OCI-LY3 (cell line): Measurements from ENCODE around the gene ANXA3.

ENCODE experiments used
- H2AFZ ChIP-seq: fragments of 200-600, 300-600 bp; shearing (Covaris generic); 2 replicates; pipeline ENCODE4 v1.6.0; 2014; ENCODE audit warnings: antibody characterized with exemption, low read depth, low read length
- H3K27ac ChIP-seq: fragments of 200-600, 300-600 bp; sonication (generic); 2 replicates; pipeline ENCODE4 v1.5.1; 2014; ENCODE audit warnings: mild to moderate bottlenecking, low read length, moderate library complexity, mixed read lengths
- H3K27me3 ChIP-seq: fragments of 200-600, 300-600 bp; sonication (generic); 2 replicates; pipeline ENCODE4 v1.6.1; 2014; ENCODE audit warnings: low read depth, low read length, mixed read lengths
- H3K36me3 ChIP-seq: fragments of 200-600, 300-600 bp; sonication (generic); replicated peaks from 2 replicates; pipeline ENCODE3; 2014; ENCODE audit warnings: low read depth, low read length, mixed read lengths
- H3K4me1 ChIP-seq: fragments of 300-600, 200-600 bp; sonication (generic); 2 replicates; pipeline ENCODE4 v1.6.1; 2014; ENCODE audit warnings: low read length, mixed read lengths
- H3K4me2 ChIP-seq: fragments of 200-600, 300-600 bp; sonication (generic); 2 replicates; pipeline ENCODE4 v1.6.1; 2014; ENCODE audit warnings: low read length, mixed read lengths
- H3K4me3 ChIP-seq: fragments of 300-600, 200-600 bp; sonication (generic); 2 replicates; pipeline ENCODE4 v1.5.1; 2014; ENCODE audit warnings: antibody characterized with exemption, mild to moderate bottlenecking, low read length, moderate library complexity
- H3K79me2 ChIP-seq: fragments of 300-600, 200-600 bp; shearing (Covaris generic); 2 replicates; pipeline ENCODE4 v1.6.1; 2014; ENCODE audit warnings: mild to moderate bottlenecking, low read length, mixed read lengths
- H3K9ac ChIP-seq: fragments of 300-600, 200-600 bp; shearing (Covaris generic); 2 replicates; pipeline ENCODE4 v1.6.0; 2014; ENCODE audit warnings: mild to moderate bottlenecking, low read length, moderate library complexity
- H3K9me3 ChIP-seq: fragments of 200-600, 300-600 bp; shearing (Covaris generic); 2 replicates; pipeline ENCODE4 v1.6.1; 2014; ENCODE audit warnings: low read length, mixed read lengths; ENCODE audit not compliant: insufficient read depth
- H4K20me1 ChIP-seq: fragments of 200-600, 300-600 bp; sonication (generic); 2 replicates; pipeline ENCODE4 v1.6.1; 2016; ENCODE audit warnings: low read length, mixed read lengths; ENCODE audit not compliant: insufficient read depth
- CTCF ChIP-seq: fragments of 200-600, 300-600 bp; sonication (generic); IDR thresholded peaks from 2 replicates; pipeline ENCODE4 v1.5.1; 2014; ENCODE audit warnings: antibody characterized with exemption, low read length, low read depth
- EZH2phosphoT487 ChIP-seq: fragments of 200-600 bp; shearing (Covaris generic); IDR thresholded peaks from 2 replicates; pipeline ENCODE4 v1.6.1; 2018; ENCODE audit warnings: antibody characterized with exemption, mixed run types, low read depth

The ANXA3 gene

GRCh38 chr4:78627046-78627965 is 75.7 kb downstream of the ANXA3 start:
- Histone ChIP-seq H4K20me1 (no peaks in the 10 kb centered on the region), H3K4me3 (no peak overlapping the region), H3K4me1 (peaks cover 38% of the 10 kb centered on the region), H3K9ac (no peak overlapping the region), H3K4me2 (no peak overlapping the region), H3K79me2 (no peaks in the 10 kb centered on the region), H3K27me3 (no peaks in the 10 kb centered on the region), H3K27ac (no peak overlapping the region), H3K36me3 (no peaks in the 10 kb centered on the region), H3K9me3 (no peaks in the 10 kb centered on the region), H2AFZ (no peak overlapping the region)
- no peak for TF ChIP-seq CTCF
- no peak for TF ChIP-seq EZH2phosphoT487

GRCh38 chr4:78627966-78628678 is 76.6 kb downstream of the ANXA3 start:
- Histone ChIP-seq H3K9me3 (no peaks in the 10 kb centered on the region), H3K27ac (no peak overlapping the region), H4K20me1 (no peaks in the 10 kb centered on the region), H3K79me2 (no peaks in the 10 kb centered on the region), H3K4me1 (peaks cover 38% of the 10 kb centered on the region), H2AFZ (no peak overlapping the region), H3K9ac (no peak overlapping the region), H3K4me2 (no peak overlapping the region), H3K27me3 (no peaks in the 10 kb centered on the region), H3K36me3 (no peaks in the 10 kb centered on the region), H3K4me3 (no peak overlapping the region)
- TF ChIP-seq EZH2phosphoT487 (no peak), CTCF (no peak)

DNA sequence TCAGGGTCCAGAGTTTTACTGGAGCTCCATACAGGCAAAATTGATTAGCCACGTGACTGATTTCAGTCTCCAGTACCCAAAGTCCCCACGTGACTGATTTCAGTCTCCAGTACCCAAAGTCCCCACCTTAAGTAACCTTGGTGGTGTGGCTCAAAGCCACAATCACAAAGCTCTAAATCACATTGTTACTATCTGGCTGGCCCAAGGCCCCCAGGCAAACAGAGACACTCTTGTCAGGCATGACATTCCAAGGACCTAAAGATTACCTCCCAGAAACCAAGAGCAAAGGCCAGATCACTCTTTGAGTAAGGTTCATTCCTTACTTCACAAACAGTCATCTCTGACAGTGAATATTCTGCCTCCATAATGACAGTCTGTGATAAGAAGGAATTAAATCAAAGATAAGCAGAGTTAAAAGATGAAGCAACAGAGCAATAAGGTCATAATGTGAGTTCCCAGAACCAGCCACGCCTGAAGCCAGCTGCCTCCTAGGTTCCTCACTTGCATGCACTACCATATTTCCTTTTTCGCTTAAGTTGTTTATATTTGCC is 78.5 kb downstream of the ANXA3 start:
- no peaks in the 10 kb centered on the region for H3K27me3 ChIP-seq
- H3K4me2 ChIP-seq, result no peak overlapping the region
- H2AFZ ChIP-seq, result no peak overlapping the region
- no peaks in the 10 kb centered on the region for H3K79me2 ChIP-seq
- no peaks in the 10 kb centered on the region for H3K36me3 ChIP-seq
- peaks cover 29% of the 10 kb centered on the region for H3K4me1 ChIP-seq
- no peaks in the 10 kb centered on the region for H4K20me1 ChIP-seq
- H3K4me3 ChIP-seq, result no peak overlapping the region
- H3K9ac ChIP-seq, result no peak overlapping the region
- H3K27ac ChIP-seq, result no peak overlapping the region
- TF ChIP-seq EZH2phosphoT487, result no peak
- TF ChIP-seq CTCF, result no peak
- H3K9me3 ChIP-seq, result no peaks in the 10 kb centered on the region

- Histone ChIP-seq H3K27me3 (no peaks in the 10 kb centered on the region), H3K9ac (no peak overlapping the region), H4K20me1 (no peaks in the 10 kb centered on the region), H2AFZ (no peak overlapping the region), H3K36me3 (no peaks in the 10 kb centered on the region), H3K4me2 (no peak overlapping the region), H3K4me3 (no peak overlapping the region), H3K27ac (no peak overlapping the region), H3K4me1 (peaks cover 24% of the 10 kb centered on the region), H3K9me3 (no peaks in the 10 kb centered on the region), H3K79me2 (no peaks in the 10 kb centered on the region)
- TF ChIP-seq CTCF (no peak), EZH2phosphoT487 (no peak)
Measured at GRCh38 chr4:78630615-78631014, 79.0 kb downstream of the ANXA3 start.
